ENCODE data around the gene HEXIM2. TPM values are rescaled to one million over a fixed set of nuclear protein-coding genes. Genes with fewer than 3 reads are reported as not detected.

The HEXIM2 gene
- total RNA-seq, 1 experiment from 2014 or later = 1.7 TPM

Other genes starting within 250 kb of the HEXIM2 start
- gene GFAP, start 246.4 kb upstream of the HEXIM2 start, total RNA-seq (2014; rRNA removed; shearing (Covaris generic)) = 2.4 TPM in 1 of 2 replicates, not detected in the other
- gene KIF18B, start 214.1 kb upstream of the HEXIM2 start, total RNA-seq (2014; rRNA removed; shearing (Covaris generic)) = 4.9 and 8.4 TPM in 2 replicates
- 1.2 and 4.9 TPM in 2 replicates for gene C1QL1, start 193.6 kb upstream of the HEXIM2 start, total RNA-seq (2014; rRNA removed; shearing (Covaris generic))
- gene DCAKD, start 110.2 kb upstream of the HEXIM2 start, total RNA-seq (2014; rRNA removed; shearing (Covaris generic)) = 25.7 and 47.8 TPM in 2 replicates
- 112 and 640 TPM in 2 replicates for gene NMT1, start 100.6 kb upstream of the HEXIM2 start, total RNA-seq (2014; rRNA removed; shearing (Covaris generic))
- 5.3 and 8.7 TPM in 2 replicates for gene PLCD3, start 29.4 kb upstream of the HEXIM2 start, total RNA-seq (2014; rRNA removed; shearing (Covaris generic))
- 0.57 TPM in 1 of 2 replicates, not detected in the other for gene ACBD4, start 26.2 kb upstream of the HEXIM2 start, total RNA-seq (2014; rRNA removed; shearing (Covaris generic))
- 4.4 and 7.2 TPM in 2 replicates for gene HEXIM1, start 13.4 kb upstream of the HEXIM2 start, total RNA-seq (2014; rRNA removed; shearing (Covaris generic))
- 6.3 and 9.2 TPM in 2 replicates for gene FMNL1, start 60.0 kb downstream of the HEXIM2 start, total RNA-seq (2014; rRNA removed; shearing (Covaris generic))
- not detected in 2 replicates for gene SPATA32, start 100.2 kb downstream of the HEXIM2 start, total RNA-seq (2014; rRNA removed; shearing (Covaris generic))
- 11.3 and 13.9 TPM in 2 replicates for gene MAP3K14, start 155.1 kb downstream of the HEXIM2 start, total RNA-seq (2014; rRNA removed; shearing (Covaris generic))